Mucosa of rectum (tissue), 2 donors: Measurements from ENCODE around the gene MAP3K4.

Experiments used
- H3K27ac ChIP-seq, 2 donors: one replicate each; pipeline ENCODE4 v1.7.0; 2013; ENCODE audit warnings: inconsistent platforms in 2 of 2, low read depth in 2 of 2, low read length in 2 of 2
- H3K27me3 ChIP-seq, 2 donors: one replicate each; pipeline ENCODE4 v1.7.0; 2013; ENCODE audit warnings: low read length in 2 of 2; ENCODE audit not compliant: control insufficient read depth in 2 of 2, insufficient read depth in 2 of 2
- H3K36me3 ChIP-seq, 2 donors: one replicate each; pipeline ENCODE4 v1.7.0; 2013; ENCODE audit warnings: low read length in 2 of 2; ENCODE audit not compliant: control insufficient read depth in 2 of 2, insufficient read depth in 2 of 2
- H3K4me1 ChIP-seq, 2 donors: one replicate each; pipeline ENCODE4 v1.7.0; 2013; ENCODE audit warnings: low read length in 2 of 2, mild to moderate bottlenecking in 1 of 2; ENCODE audit not compliant: control insufficient read depth in 2 of 2, insufficient read depth in 2 of 2
- H3K4me3 ChIP-seq, 2 donors: one replicate each; pipeline ENCODE4 v1.7.0; 2013; ENCODE audit warnings: low read length in 2 of 2
- H3K9ac ChIP-seq, 2 donors: one replicate each; pipeline ENCODE4 v1.7.0; 2013; ENCODE audit warnings: low read length in 2 of 2, low read depth in 1 of 2, mild to moderate bottlenecking in 1 of 2
- H3K9me3 ChIP-seq, 2 donors: one replicate each; pipeline ENCODE4 v1.7.0; 2013; ENCODE audit warnings: low read length in 2 of 2; ENCODE audit not compliant: control insufficient read depth in 2 of 2
- donor health status: healthy.
- donor health status: Normal muscosa, but diverticular disease.

The MAP3K4 gene

DNA sequence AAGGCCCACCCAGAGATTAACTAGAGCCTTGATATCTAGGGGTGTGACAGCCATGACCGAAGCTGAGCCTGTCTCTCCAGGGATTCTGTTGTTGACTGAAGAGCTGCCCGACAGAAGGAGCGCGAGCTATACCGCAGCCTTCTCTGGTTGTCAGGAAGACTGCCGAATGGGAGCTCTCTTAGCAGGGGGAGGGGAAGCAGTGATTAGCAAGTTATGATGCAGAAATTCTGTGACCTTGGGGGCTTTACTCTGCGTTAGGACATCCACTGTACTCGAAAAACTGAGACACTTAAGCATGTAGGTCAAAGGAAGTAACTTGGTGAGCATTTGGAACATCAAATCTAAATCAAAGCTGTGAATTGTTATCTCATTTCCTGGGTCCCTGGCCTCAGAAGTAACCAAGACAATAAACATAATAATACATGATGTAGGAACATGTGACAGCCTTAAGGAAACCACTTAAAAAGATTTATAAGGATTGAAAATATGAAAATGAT is 84.7 kb downstream of the MAP3K4 start:
- Histone ChIP-seq H3K27me3 (no peaks in the 10 kb centered on the region), H3K4me3 (no peak overlapping the region), H3K9me3 (no peaks in the 10 kb centered on the region), H3K36me3 (peaks cover 24 to 31% of the 10 kb centered on the region in 2 donors), H3K27ac (no peak overlapping the region), H3K9ac (no peak overlapping the region), H3K4me1 (no peaks in the 10 kb centered on the region)

DNA sequence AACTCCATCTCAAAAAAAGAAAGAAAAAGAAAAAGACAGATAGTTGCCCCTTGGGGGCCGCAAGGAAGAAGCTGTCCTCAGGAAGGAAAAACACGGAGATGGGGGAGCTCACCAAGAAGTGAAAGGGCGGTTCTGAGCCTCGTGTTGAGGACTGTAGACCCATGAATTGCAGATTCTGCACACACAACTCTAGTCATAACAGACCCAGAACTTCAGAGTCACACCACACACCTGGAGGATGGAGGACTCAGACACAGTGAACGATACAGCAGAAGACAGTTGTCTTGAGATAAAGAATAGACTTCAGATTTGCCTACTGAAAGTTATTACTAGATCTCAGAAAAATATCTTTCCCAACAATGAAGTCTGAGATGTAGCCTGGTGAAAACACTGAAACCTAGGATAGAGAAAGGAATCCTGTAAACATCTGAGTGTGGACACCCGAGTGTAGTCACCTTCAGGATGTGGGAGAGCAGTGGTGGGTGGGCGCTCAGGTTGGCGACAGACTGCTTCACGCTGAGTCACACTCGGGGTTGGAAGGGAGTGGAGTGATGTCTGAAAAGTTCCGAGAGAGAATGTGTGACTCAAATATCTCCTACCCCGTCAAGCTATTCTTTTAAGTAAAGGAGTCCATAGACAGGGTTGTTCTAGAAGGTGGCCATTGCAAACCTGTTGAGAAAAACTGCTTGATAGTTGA is 88.1 kb downstream of the MAP3K4 start:
- H3K4me3 ChIP-seq, result no peak overlapping the region
- H3K27me3 ChIP-seq, result no peaks in the 10 kb centered on the region
- H3K9ac ChIP-seq, result no peak overlapping the region
- no peaks in the 10 kb centered on the region for H3K4me1 ChIP-seq
- no peak overlapping the region for H3K27ac ChIP-seq
- H3K36me3 ChIP-seq, result peaks cover 35 to 46% of the 10 kb centered on the region in 2 donors
- no peaks in the 10 kb centered on the region for H3K9me3 ChIP-seq

DNA sequence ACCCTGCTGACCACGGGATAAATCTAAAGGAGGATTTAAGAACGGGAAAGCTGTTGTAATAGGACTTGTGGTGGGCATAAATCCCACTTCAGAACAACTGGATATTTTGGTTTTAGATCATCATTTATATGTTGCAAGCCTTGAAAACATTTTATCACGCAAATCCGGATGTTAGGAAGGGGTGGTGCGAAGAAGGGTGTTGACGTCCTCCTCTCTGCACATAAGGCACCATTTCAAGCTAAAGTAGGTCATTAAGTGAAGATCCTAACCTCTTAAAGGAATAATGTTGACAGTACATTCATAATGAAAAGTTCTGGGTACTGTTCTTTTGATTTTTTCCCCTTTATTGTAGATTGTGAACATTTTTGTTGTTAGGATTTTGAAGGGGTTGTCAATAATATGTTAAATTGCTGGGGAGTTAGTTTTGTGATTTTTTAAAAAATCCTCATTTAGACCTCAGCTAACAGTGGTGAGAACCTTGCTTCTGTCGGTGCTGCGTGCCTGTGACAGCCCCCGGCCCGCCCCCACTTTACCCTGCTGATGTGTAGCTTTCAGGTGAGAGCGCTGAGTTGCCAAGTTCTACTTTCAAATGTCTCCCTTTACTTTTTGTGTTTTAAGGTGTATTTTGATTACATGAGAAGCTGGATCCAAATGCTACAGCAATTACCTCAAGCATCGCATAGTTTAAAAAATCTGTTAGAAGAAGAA is 88.8 kb downstream of the MAP3K4 start:
- no peaks in the 10 kb centered on the region for H3K9me3 ChIP-seq
- no peak overlapping the region for H3K4me3 ChIP-seq
- no peak overlapping the region for H3K9ac ChIP-seq
- no peaks in the 10 kb centered on the region for H3K27me3 ChIP-seq
- H3K4me1 ChIP-seq, result no peaks in the 10 kb centered on the region
- peaks cover 34 to 46% of the 10 kb centered on the region in 2 donors for H3K36me3 ChIP-seq
- H3K27ac ChIP-seq, result no peak overlapping the region

- Histone ChIP-seq H3K9ac (no peak overlapping the region), H3K9me3 (no peaks in the 10 kb centered on the region), H3K4me1 (no peaks in the 10 kb centered on the region), H3K27me3 (no peaks in the 10 kb centered on the region), H3K27ac (no peak overlapping the region), H3K4me3 (no peak overlapping the region), H3K36me3 (peaks cover 45 to 56% of the 10 kb centered on the region in 2 donors)
Observed at GRCh38 chr6:161082215-161082614, 90.6 kb downstream of the MAP3K4 start.

- H3K36me3 ChIP-seq, result peaks cover 63 to 78% of the 10 kb centered on the region in 2 donors
- no peak overlapping the region for H3K9ac ChIP-seq
- no peaks in the 10 kb centered on the region for H3K9me3 ChIP-seq
- H3K4me1 ChIP-seq, result no peaks in the 10 kb centered on the region
- H3K27me3 ChIP-seq, result no peaks in the 10 kb centered on the region
- H3K27ac ChIP-seq, result no peak overlapping the region
- H3K4me3 ChIP-seq, result no peak overlapping the region
Observed at GRCh38 chr6:161085246-161085645, 93.7 kb downstream of the MAP3K4 start.

DNA sequence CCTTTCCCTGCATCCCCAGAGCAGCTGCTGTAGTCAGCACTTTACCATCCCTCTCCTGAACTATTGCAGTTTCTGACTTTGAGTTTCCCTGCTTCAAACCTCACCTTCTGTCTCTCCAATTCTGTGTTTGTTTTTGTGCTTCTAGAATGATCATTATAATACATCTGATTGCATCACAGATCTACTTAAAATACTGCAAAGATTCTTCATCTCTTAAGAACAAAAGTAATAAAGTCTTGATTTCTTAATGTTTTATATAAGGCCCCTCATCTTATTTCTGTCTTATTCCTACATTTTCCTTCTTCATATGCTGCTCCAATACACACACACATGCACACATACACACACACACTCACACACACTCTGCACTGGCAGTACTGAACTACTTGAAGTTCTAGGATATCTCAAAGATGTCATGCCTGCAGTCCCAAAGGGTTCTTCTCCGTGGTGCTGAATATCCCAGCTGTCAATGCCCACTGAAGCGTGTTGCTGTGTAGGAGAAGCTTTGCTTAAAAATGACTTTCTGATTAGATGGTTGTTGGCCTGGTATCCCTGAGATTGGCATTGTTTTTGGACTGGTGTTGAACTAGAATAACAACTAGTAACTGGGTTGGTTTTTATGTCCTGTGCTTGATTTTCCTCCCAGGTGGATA is 97.2 kb downstream of the MAP3K4 start:
- Histone ChIP-seq H3K27ac (no peak overlapping the region), H3K36me3 (peaks cover 62 to 65% of the 10 kb centered on the region in 2 donors), H3K27me3 (no peaks in the 10 kb centered on the region), H3K4me3 (no peak overlapping the region), H3K4me1 (no peaks in the 10 kb centered on the region), H3K9ac (no peak overlapping the region), H3K9me3 (no peaks in the 10 kb centered on the region)

DNA sequence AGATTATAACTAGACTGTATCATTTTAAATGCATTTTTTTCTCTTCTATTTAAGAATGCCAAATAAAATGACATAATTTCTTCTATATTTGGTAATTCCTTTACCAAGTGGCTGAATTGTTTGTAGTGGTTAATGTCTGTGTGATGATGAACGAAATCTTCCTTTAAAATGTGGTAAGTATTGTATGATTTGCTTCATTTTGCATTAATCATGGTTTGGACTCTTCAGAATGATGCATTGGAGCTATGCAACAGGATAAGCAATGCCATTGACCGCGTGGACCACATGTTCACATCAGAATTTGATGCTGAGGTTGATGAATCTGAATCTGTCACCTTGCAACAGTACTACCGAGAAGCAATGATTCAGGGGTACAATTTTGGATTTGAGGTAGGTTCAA is 99.6 kb downstream of the MAP3K4 start:
- Histone ChIP-seq H3K4me3 (no peak overlapping the region), H3K4me1 (no peaks in the 10 kb centered on the region), H3K9me3 (no peaks in the 10 kb centered on the region), H3K9ac (no peak overlapping the region), H3K27ac (no peak overlapping the region), H3K27me3 (no peaks in the 10 kb centered on the region), H3K36me3 (peaks cover 53 to 60% of the 10 kb centered on the region in 2 donors)

- H3K9me3 ChIP-seq, result no peaks in the 10 kb centered on the region
- H3K4me1 ChIP-seq, result no peaks in the 10 kb centered on the region
- H3K4me3 ChIP-seq, result no peak overlapping the region
- H3K27ac ChIP-seq, result no peak overlapping the region
- no peaks in the 10 kb centered on the region for H3K27me3 ChIP-seq
- H3K9ac ChIP-seq, result no peak overlapping the region
- H3K36me3 ChIP-seq, result peaks cover 46 to 54% of the 10 kb centered on the region in 2 donors
Observed at GRCh38 chr6:161091972-161092701, 100.6 kb downstream of the MAP3K4 start.

- Histone ChIP-seq H3K27ac (no peak overlapping the region), H3K4me1 (no peaks in the 10 kb centered on the region), H3K36me3 (peaks cover 37 to 46% of the 10 kb centered on the region in 2 donors), H3K9me3 (no peaks in the 10 kb centered on the region), H3K9ac (no peak overlapping the region), H3K4me3 (no peak overlapping the region), H3K27me3 (no peaks in the 10 kb centered on the region)
Observed at GRCh38 chr6:161094955-161095354, 103.4 kb downstream of the MAP3K4 start.
